Measurements from ENCODE around the gene MYOM3.

Gene MYOM3

DNA sequence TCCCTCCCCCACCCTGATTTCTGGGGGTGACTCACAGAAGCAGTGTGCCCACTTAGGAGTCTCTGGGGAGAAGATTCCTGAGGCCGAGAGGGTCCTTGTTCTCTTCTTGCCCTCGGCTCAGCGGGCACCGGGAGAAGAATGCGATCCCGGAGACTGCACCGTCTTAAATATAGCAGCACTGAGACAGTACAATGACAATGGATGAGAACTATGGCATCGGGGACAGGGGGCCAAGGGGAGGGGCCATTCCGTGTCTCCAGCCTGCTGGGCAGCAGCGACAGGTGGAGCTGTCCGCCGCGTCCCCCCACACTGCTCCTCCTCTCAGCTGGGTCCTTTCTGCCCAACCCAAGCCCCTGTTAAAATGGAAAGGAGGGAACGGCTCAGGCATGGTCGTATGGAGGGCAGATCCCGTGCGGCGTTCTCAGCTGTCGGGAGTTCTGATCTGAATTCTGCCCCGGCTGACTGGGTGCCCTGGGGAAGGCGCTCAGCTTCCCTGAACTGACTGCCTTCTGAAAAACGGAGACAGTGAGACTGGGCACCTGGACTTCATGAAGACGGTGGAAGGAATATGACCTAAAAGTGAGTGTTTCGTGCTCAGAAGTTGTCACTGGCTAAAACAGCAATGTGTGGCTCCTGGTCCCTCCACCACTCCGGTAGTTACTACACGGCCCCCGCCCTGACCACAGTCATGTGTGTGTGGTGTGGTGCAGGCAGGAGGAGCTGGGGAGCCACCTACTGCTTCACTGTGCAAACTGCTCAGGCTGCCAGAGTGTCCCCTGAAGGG lies at the start of gene MYOM3:
Gene MYOM3, minus strand, starts transcription at position 140 of the 784 bp plus-strand sequence. CDS start 3,499 bp downstream, outside the sequence.
- H3K4me3 ChIP-seq (ENCODE audit: low read depth in 1 of 2, low read length in 2 of 2): peak within 1 kb of the TSS; percentile 8 to 68
- H3K9ac ChIP-seq (ENCODE audit: low read length): no peak within 1 kb of the TSS
- H3K27ac ChIP-seq (ENCODE audit: low read depth, low read length): no peak within 1 kb of the TSS
- no peaks in the 10 kb centered on the region for H3K9me3 ChIP-seq (ENCODE audit: low read length)
- no peaks in the 10 kb centered on the region for H3K36me3 ChIP-seq (ENCODE audit: insufficient read depth, low read length)
- H3K27me3 ChIP-seq (ENCODE audit: control insufficient read depth in 1 of 2, insufficient read depth in 2 of 2, low read length in 2 of 2): peaks cover 0 to 7% of the 10 kb centered on the region in 2 donors
- H3K4me1 ChIP-seq (ENCODE audit: insufficient read depth, low read length): peaks cover 4% of the 10 kb centered on the region

DNA sequence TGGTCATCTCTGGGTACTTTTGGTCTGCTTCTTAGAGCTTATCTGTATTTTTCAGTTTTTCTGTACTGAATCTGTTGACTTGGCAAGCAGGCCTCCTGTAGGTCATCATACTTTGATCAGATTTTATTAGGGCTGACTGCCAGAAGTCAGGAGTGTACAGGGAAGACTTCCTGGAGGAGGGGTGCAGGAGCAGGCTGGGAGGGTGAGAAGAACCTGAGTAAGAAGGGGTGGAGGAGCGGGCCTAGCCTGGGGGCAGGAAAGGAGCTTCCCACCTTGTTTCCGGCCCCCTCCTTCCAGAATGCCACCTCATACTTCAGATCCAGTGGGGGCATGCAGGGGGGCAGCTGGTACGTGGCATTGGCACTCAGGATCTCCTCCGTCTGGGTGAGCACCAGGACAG lies 49.3 kb upstream of the MYOM3 start:
- no peaks in the 10 kb centered on the region for H3K9me3 ChIP-seq (ENCODE audit: low read length)
- H3K27me3 ChIP-seq (ENCODE audit: control insufficient read depth in 1 of 2, insufficient read depth in 2 of 2, low read length in 2 of 2): no peaks in the 10 kb centered on the region
- no peak overlapping the region for H3K4me3 ChIP-seq (ENCODE audit: low read depth in 1 of 2, low read length in 2 of 2)
- H3K27ac ChIP-seq (ENCODE audit: low read depth, low read length): no peak overlapping the region
- H3K9ac ChIP-seq (ENCODE audit: low read length): no peak overlapping the region
- H3K36me3 ChIP-seq (ENCODE audit: insufficient read depth, low read length): no peaks in the 10 kb centered on the region
- H3K4me1 ChIP-seq (ENCODE audit: insufficient read depth, low read length): no peaks in the 10 kb centered on the region

DNA sequence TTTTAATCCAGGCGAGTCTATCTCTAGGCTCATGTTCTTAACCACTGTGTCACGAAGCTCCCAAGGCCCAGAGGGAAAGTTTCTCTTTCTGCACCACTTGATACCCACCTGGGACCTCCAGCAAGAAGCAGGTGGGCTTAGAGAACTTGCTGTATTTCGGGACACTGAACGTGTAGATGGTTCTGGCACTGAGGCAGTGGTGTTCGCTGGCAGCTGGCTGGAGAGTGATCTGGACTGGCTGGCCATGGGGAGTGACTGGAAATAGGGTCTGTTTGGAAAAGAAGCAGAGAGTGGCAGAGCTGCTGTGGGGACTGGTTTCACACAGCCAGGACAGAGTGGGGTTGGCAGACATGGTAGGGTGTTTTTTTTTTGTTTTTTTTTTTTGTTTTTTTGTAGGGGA lies 47.4 kb upstream of the MYOM3 start:
- no peaks in the 10 kb centered on the region for H3K4me1 ChIP-seq (ENCODE audit: insufficient read depth, low read length)
- no peak overlapping the region for H3K9ac ChIP-seq (ENCODE audit: low read length)
- no peak overlapping the region for H3K27ac ChIP-seq (ENCODE audit: low read depth, low read length)
- no peaks in the 10 kb centered on the region for H3K27me3 ChIP-seq (ENCODE audit: control insufficient read depth in 1 of 2, insufficient read depth in 2 of 2, low read length in 2 of 2)
- H3K36me3 ChIP-seq (ENCODE audit: insufficient read depth, low read length): no peaks in the 10 kb centered on the region
- H3K4me3 ChIP-seq (ENCODE audit: low read depth in 1 of 2, low read length in 2 of 2): no peak overlapping the region
- H3K9me3 ChIP-seq (ENCODE audit: low read length): no peaks in the 10 kb centered on the region

DNA sequence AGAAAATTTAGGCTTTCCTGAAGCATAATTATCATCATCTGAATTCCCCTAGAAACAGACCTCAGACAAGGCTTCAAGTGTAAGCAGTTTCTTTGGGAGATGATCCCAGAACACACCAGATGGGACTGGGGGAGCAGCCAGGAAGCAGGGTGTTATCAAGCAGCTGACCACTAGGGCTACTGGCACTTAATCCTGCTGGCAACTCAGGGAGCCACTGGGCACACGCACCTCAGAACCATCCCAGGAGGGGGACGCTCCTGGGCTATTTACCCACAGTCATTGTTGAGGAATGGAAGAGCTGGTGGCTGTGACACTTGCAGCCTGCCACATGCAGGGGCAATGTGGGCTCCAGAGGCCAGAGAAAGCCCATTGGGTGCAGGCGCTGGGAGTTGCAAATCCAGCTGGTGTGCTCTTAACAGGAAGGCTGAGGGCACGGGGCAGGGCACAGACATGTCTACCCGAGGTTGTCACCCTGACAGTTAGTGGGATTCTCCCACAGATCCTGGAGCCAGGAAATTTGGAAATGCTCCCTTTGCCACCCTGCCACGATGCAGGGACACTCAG lies 46.1 kb upstream of the MYOM3 start:
- H3K27ac ChIP-seq (ENCODE audit: low read depth, low read length): no peak overlapping the region
- H3K36me3 ChIP-seq (ENCODE audit: insufficient read depth, low read length): no peaks in the 10 kb centered on the region
- H3K9ac ChIP-seq (ENCODE audit: low read length): no peak overlapping the region
- no peak overlapping the region for H3K4me3 ChIP-seq (ENCODE audit: low read depth in 1 of 2, low read length in 2 of 2)
- H3K27me3 ChIP-seq (ENCODE audit: control insufficient read depth in 1 of 2, insufficient read depth in 2 of 2, low read length in 2 of 2): no peaks in the 10 kb centered on the region
- no peaks in the 10 kb centered on the region for H3K9me3 ChIP-seq (ENCODE audit: low read length)
- no peaks in the 10 kb centered on the region for H3K4me1 ChIP-seq (ENCODE audit: insufficient read depth, low read length)

DNA sequence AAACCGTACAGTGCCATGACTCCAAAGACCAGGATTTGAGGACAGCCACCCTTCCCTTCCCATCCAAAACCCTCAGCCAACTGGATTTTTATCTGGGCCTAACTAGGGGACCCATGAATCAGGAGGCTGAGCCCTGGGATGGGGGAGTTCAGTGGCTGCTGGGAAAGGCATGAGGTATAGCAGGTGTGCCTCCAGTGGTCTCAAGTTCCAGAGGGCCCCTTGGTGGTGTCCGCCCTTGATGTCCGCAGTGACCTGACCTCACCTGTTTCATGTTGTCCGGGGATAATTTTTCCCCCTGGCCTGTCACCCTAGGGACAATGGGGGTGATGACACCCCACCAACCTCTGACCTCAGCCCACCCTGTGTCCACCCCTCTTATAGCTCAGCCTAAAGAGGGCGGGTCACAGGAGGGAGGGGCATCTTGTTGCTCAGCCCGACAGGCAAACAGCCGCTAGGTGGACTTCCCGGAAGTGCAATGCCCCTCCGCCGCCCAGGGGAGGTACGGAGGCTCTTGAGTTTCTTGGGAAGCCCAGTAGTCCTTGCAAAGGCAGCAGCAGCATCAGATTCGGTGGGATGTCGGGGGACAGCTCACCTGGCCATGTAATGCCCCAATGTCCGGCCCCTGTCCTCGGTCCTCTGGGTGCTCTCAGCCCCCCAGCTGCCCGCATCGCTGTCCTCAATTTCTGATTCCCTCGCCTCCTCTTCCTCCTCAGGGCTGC lies 44.8 kb upstream of the MYOM3 start:
- no peaks in the 10 kb centered on the region for H3K4me1 ChIP-seq (ENCODE audit: insufficient read depth, low read length)
- H3K27ac ChIP-seq (ENCODE audit: low read depth, low read length): no peak overlapping the region
- H3K36me3 ChIP-seq (ENCODE audit: insufficient read depth, low read length): no peaks in the 10 kb centered on the region
- H3K4me3 ChIP-seq (ENCODE audit: low read depth in 1 of 2, low read length in 2 of 2): no peak overlapping the region
- peaks cover 0 to 3% of the 10 kb centered on the region in 2 donors for H3K27me3 ChIP-seq (ENCODE audit: control insufficient read depth in 1 of 2, insufficient read depth in 2 of 2, low read length in 2 of 2)
- H3K9me3 ChIP-seq (ENCODE audit: low read length): no peaks in the 10 kb centered on the region
- H3K9ac ChIP-seq (ENCODE audit: low read length): no peak overlapping the region

DNA sequence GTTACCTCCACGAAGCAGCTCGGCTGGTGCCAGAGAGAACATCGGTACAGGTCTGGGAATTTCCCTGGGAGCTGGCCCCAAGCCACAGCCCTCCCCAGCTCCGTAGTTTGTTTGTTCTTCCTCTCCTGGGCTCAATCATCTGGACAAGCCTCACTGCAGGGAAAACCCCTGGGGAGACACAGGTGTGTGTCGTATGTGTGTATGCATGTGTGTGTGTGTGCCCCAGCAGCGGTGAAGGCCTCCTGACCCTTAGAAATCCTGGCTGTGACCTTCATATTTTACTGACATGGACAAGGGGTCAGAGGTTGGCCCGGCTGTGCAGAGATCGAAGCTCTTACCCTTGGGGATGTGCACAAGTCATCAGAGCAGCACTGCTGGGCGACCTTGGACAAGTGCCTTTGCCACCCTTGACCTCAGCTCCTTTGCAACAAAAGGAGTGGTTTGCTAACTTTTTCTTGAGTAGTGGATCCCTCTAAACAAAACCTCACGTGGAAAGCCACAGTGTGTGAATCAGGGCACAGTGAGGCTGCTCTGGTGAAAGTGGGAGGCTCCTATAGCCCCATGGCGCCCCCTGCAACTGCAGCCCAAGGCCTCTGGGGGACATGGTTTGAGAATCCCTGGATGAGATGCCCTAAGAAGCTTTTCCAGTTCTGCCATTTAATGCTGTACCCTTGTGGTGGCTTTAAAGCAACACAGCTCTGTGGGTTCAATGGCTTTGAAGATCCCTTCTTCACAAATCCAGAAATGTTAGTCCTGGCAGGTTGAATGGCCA lies 43.3 kb upstream of the MYOM3 start:
- Histone ChIP-seq H3K4me3 (ENCODE audit: low read depth in 1 of 2, low read length in 2 of 2) (no peak overlapping the region), H3K27me3 (ENCODE audit: control insufficient read depth in 1 of 2, insufficient read depth in 2 of 2, low read length in 2 of 2) (peaks cover 5 to 14% of the 10 kb centered on the region in 2 donors), H3K27ac (ENCODE audit: low read depth, low read length) (no peak overlapping the region), H3K9me3 (ENCODE audit: low read length) (no peaks in the 10 kb centered on the region), H3K36me3 (ENCODE audit: insufficient read depth, low read length) (no peaks in the 10 kb centered on the region), H3K4me1 (ENCODE audit: insufficient read depth, low read length) (peaks cover 8% of the 10 kb centered on the region), H3K9ac (ENCODE audit: low read length) (no peak overlapping the region)

DNA sequence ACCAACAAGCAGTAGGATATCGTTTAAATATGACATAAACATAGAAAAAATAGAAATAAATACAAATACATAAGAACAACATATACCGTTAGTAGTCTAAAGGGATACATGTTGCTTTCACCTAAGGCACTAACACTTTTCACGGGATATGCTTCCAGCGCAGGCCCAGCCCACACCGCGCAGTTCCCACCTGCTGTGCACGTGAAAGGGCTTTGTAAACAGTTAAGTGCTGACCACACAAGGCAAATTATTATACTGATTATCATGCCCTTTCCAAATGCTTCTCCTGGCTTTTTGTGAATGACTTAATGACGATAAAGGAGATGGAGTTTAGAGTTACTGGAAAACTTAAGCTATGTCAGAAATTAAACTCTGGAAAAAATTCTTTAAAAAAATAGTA lies 42.3 kb upstream of the MYOM3 start:
- Histone ChIP-seq H3K4me1 (ENCODE audit: insufficient read depth, low read length) (peaks cover 11% of the 10 kb centered on the region), H3K9me3 (ENCODE audit: low read length) (no peaks in the 10 kb centered on the region), H3K27ac (ENCODE audit: low read depth, low read length) (no peak overlapping the region), H3K4me3 (ENCODE audit: low read depth in 1 of 2, low read length in 2 of 2) (no peak overlapping the region), H3K36me3 (ENCODE audit: insufficient read depth, low read length) (no peaks in the 10 kb centered on the region), H3K27me3 (ENCODE audit: control insufficient read depth in 1 of 2, insufficient read depth in 2 of 2, low read length in 2 of 2) (peaks cover 11 to 21% of the 10 kb centered on the region in 2 donors), H3K9ac (ENCODE audit: low read length) (no peak overlapping the region)

DNA sequence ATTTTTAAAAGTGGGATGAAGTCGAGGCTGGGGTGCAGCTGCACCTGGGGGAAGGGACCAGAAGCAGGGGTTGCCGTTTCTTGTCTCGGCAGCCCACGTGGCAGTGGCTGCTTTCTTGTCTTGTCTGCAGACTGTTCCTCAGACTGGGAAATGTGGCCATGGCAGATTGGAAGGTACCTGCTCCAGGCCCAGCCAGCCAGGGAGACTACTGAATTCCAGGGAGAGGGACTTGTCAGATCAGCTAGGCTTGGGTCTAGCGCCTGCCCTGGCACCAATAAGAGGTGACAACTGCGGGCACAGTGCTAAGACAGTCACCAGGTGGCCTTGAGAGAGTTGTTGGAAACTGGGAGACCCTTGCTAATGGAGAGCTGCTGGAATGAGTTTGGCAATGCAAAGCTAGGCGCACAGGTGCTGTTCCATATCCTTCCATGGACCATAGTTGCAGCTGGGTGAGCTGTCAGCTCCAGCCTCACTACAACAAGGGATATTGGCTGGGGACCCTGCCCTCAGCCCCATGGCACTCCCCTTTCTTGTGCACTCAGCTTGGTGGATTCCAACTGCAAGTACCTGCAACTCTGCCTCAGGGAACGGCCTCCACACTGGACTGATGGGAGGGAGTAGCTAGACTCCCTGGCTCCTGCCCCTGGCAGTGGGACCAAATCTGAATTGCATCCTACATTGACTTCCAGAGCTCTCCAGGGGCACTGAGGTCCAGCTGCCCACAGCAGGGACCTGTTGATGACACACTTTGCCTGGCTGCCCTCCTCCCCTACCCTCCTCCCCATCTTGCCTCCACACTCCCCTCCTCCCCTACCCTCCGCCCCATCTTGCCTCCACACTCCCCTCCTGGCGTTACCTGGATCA lies 40.9 kb upstream of the MYOM3 start:
- Histone ChIP-seq H3K27ac (ENCODE audit: low read depth, low read length) (no peak overlapping the region), H3K4me3 (ENCODE audit: low read depth in 1 of 2, low read length in 2 of 2) (no peak overlapping the region), H3K36me3 (ENCODE audit: insufficient read depth, low read length) (no peaks in the 10 kb centered on the region), H3K27me3 (ENCODE audit: control insufficient read depth in 1 of 2, insufficient read depth in 2 of 2, low read length in 2 of 2) (peaks cover 11 to 21% of the 10 kb centered on the region in 2 donors), H3K4me1 (ENCODE audit: insufficient read depth, low read length) (peaks cover 11% of the 10 kb centered on the region), H3K9me3 (ENCODE audit: low read length) (no peaks in the 10 kb centered on the region), H3K9ac (ENCODE audit: low read length) (no peak overlapping the region)

DNA sequence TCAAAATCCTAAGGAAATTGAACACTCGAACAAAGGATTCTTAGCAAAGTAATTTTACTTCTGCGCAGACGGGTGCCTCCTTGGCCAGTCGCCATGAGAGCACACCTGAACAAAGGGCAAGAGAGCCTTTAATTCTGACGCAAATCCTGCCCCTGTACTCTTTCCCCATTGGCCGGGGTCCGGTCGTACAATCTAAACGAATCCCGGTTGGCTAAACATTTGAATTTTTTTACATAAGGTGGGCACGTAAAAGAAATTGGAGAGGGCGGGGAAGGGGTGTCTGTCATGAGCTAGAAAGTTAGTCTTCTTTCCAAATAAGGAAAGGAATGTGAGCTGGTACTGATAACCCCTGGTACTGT lies 39.2 kb upstream of the MYOM3 start:
- peaks cover 11% of the 10 kb centered on the region for H3K4me1 ChIP-seq (ENCODE audit: insufficient read depth, low read length)
- H3K27ac ChIP-seq (ENCODE audit: low read depth, low read length): no peak overlapping the region
- H3K27me3 ChIP-seq (ENCODE audit: control insufficient read depth in 1 of 2, insufficient read depth in 2 of 2, low read length in 2 of 2): peaks cover 11 to 21% of the 10 kb centered on the region in 2 donors
- no peak overlapping the region for H3K9ac ChIP-seq (ENCODE audit: low read length)
- no peaks in the 10 kb centered on the region for H3K36me3 ChIP-seq (ENCODE audit: insufficient read depth, low read length)
- no peak overlapping the region for H3K4me3 ChIP-seq (ENCODE audit: low read depth in 1 of 2, low read length in 2 of 2)
- no peaks in the 10 kb centered on the region for H3K9me3 ChIP-seq (ENCODE audit: low read length)

DNA sequence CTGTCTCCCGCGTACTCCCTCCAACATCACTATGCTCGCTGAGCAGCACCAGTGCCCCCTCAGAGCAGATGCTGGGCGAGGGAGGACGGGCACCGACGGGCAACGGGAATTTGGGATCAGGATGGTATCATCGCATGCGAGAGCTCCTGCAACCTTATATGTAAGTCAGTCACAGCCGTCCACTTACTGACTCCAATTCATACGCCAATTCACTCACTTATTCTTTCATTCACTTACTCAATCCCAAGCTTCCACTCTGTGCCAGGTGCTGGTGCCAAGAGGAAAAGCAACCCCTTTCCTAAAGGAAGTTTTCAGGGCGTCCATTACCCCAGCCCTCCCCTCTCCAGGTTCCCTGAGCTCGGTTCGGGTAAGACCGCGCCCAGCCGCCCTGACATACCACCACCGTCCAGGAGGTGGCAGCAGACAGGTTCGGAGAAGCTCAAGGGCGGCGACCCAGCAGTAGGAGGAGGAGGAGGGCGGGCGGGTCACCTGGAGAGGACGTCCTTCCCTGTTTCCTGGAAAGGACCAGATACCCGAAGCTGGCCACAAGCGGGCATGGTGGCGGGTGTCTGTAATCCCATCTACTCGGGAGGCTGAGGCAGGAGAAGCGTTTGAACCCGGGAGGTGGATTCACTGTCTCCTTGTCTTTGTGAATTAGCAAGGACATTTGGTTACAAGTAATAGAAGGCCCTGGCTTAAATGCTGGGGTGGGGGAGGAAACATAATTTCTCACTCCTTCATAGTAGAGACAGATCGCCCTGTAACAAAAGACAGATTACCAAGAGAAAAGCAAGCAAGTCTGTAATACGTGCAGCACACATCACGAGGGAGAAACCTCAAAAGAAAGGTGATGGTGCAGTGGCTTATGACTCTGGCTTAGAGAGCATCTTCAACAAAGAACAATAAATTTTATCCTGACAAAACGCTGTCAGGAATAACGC lies 38.6 kb upstream of the MYOM3 start:
- Histone ChIP-seq H3K27me3 (ENCODE audit: control insufficient read depth in 1 of 2, insufficient read depth in 2 of 2, low read length in 2 of 2) (peaks cover 11 to 21% of the 10 kb centered on the region in 2 donors), H3K4me3 (ENCODE audit: low read depth in 1 of 2, low read length in 2 of 2) (peak overlapping the region in 1 of 2 donors; percentile 33), H3K27ac (ENCODE audit: low read depth, low read length) (no peak overlapping the region), H3K4me1 (ENCODE audit: insufficient read depth, low read length) (peaks cover 11% of the 10 kb centered on the region), H3K9ac (ENCODE audit: low read length) (no peak overlapping the region), H3K9me3 (ENCODE audit: low read length) (no peaks in the 10 kb centered on the region), H3K36me3 (ENCODE audit: insufficient read depth, low read length) (no peaks in the 10 kb centered on the region)

Data from muscle layer of colon (tissue), 2 donors.